Measurements from ENCODE around the gene BBS2.

Gene BBS2

GRCh38 chr16:56547120-56547948 is 27.5 kb upstream of the BBS2 start:
- DNase-seq (ENCODE audit: low read depth): no peak
- H3K4me3 ChIP-seq (ENCODE audit: low read depth, low read length): no peak overlapping the region
- TF ChIP-seq CTCF (IDR thresholded peaks at IDR 0.05; ENCODE audit: insufficient read depth, low read depth, low read length, missing control alignments): no peak

GRCh38 chr16:56542039-56542438 is 22.2 kb upstream of the BBS2 start:
- DNase-seq (ENCODE audit: low read depth): no peak
- no peak for TF ChIP-seq CTCF (IDR thresholded peaks at IDR 0.05; ENCODE audit: insufficient read depth, low read depth, low read length, missing control alignments)
- no peak overlapping the region for H3K4me3 ChIP-seq (ENCODE audit: low read depth, low read length)

- no peak for TF ChIP-seq CTCF (IDR thresholded peaks at IDR 0.05; ENCODE audit: insufficient read depth, low read depth, low read length, missing control alignments)
- no peak for DNase-seq (ENCODE audit: low read depth)
- no peak overlapping the region for H3K4me3 ChIP-seq (ENCODE audit: low read depth, low read length)
Observed at GRCh38 chr16:56539656-56540055, 19.8 kb upstream of the BBS2 start.

- TF ChIP-seq CTCF (IDR thresholded peaks at IDR 0.05; ENCODE audit: insufficient read depth, low read depth, low read length, missing control alignments): no peak
- DNase-seq (ENCODE audit: low read depth): no peak
- no peak overlapping the region for H3K4me3 ChIP-seq (ENCODE audit: low read depth, low read length)
Observed at GRCh38 chr16:56538331-56538730, 18.5 kb upstream of the BBS2 start.

GRCh38 chr16:56534847-56535383 is 15.1 kb upstream of the BBS2 start:
- TF ChIP-seq CTCF (IDR thresholded peaks at IDR 0.05; ENCODE audit: insufficient read depth, low read depth, low read length, missing control alignments): no peak
- DNase-seq (ENCODE audit: low read depth): no peak
- no peak overlapping the region for H3K4me3 ChIP-seq (ENCODE audit: low read depth, low read length)

GRCh38 chr16:56532714-56533113 is 12.9 kb upstream of the BBS2 start:
- H3K4me3 ChIP-seq (ENCODE audit: low read depth, low read length): no peak overlapping the region
- no peak for TF ChIP-seq CTCF (IDR thresholded peaks at IDR 0.05; ENCODE audit: insufficient read depth, low read depth, low read length, missing control alignments)
- no peak for DNase-seq (ENCODE audit: low read depth)
